ENCODE measurements around the gene PFAS. TPM values are rescaled to one million over a fixed set of nuclear protein-coding genes. Genes with fewer than 3 reads are reported as not detected.

Gene PFAS
- total RNA-seq, 1 experiment from 2014 or later = 80.6 TPM

DNA sequence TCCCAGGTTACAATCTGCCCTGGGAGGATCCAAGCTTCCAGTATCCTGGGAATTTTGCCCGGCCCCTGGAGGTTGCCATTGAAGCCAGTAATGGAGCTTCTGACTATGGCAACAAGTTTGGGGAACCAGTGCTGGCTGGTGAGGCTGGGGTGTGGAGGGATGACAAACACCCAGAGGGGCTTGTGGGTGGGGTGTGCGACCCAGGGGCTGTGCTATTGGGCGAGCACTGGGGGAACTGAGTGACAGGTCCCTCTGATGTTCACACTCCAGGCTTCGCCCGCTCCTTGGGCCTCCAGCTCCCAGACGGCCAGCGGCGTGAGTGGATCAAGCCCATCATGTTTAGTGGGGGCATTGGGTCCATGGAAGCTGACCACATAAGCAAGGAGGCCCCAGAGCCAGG is 8.7 kb downstream of the PFAS start:
- Histone ChIP-seq H3K4me3 (replicated peaks in 1 of 2; ENCODE audit: low read depth in 1 of 2, low read length in 2 of 2) (no peak overlapping the region), H3K79me2 (ENCODE audit: insufficient read depth, low read length) (peaks cover 28% of the 10 kb centered on the region), H3K4me1 (ENCODE audit: control insufficient read depth in 1 of 2, insufficient read depth in 2 of 2, low read length in 2 of 2) (no peaks in the 10 kb centered on the region), H3K4me2 (ENCODE audit: low read length) (no peak overlapping the region), H3K9me3 (ENCODE audit: control insufficient read depth in 1 of 2, insufficient read depth in 1 of 2, low read depth in 1 of 2, low read length in 2 of 2) (no peaks in the 10 kb centered on the region), H3K27me3 (ENCODE audit: insufficient read depth, low read length) (no peaks in the 10 kb centered on the region), H2AFZ (ENCODE audit: low read depth, low read length, poor library complexity, severe bottlenecking) (no peak overlapping the region), H3K27ac (ENCODE audit: low read depth, low read length) (no peak overlapping the region), H3K9ac (ENCODE audit: low read length) (no peak overlapping the region), H3K36me3 (ENCODE audit: control insufficient read depth in 1 of 2, insufficient read depth in 2 of 2, low read length in 2 of 2) (peaks cover 40 to 56% of the 10 kb centered on the region in 2 experiments; a peak in 3 of 4 replicates), H4K20me1 (ENCODE audit: insufficient read depth) (peaks cover 3% of the 10 kb centered on the region; the same call in 1 of the 2 replicates), H3K9me2 (ENCODE audit: insufficient read depth) (no peaks in the 10 kb centered on the region)
- BruUV-seq (replicated peaks) = no TSS peak
- TF ChIP-seq CEBPB (IDR thresholded peaks at IDR 0.05; ENCODE audit: low read depth) (no peak), SP1 (IDR thresholded peaks at IDR 0.05; ENCODE audit: low read depth) (no peak), POLR2AphosphoS5 (IDR thresholded peaks at IDR 0.05; ENCODE audit: low read depth, low read length) (no peak), EZH2 (IDR thresholded peaks at IDR 0.05) (no peak), JUND (IDR thresholded peaks at IDR 0.05) (no peak), CBX3 (IDR thresholded peaks at IDR 0.05; ENCODE audit: low read depth) (no peak), YY1 (IDR thresholded peaks at IDR 0.05; ENCODE audit: extremely low read depth, insufficient replicate concordance, low read depth, low read length) (no peak), ZFX (IDR thresholded peaks at IDR 0.05) (no peak), ELF1 (IDR thresholded peaks at IDR 0.05; ENCODE audit: borderline replicate concordance, low read depth) (no peak), EGR1 (IDR thresholded peaks at IDR 0.05; ENCODE audit: low read depth) (no peak), FOSL1 (IDR thresholded peaks at IDR 0.05; ENCODE audit: low read depth) (no peak), SIN3A (IDR thresholded peaks at IDR 0.05; ENCODE audit: low read depth) (no peak), TCF7L2 (IDR thresholded peaks at IDR 0.05; ENCODE audit: borderline replicate concordance, extremely low read depth, insufficient read depth, insufficient read length) (no peak), SRF (IDR thresholded peaks at IDR 0.05; ENCODE audit: low read depth) (no peak), RAD21 (IDR thresholded peaks at IDR 0.05; ENCODE audit: low read depth) (no peak)
- TF ChIP-seq, protein P1, sequence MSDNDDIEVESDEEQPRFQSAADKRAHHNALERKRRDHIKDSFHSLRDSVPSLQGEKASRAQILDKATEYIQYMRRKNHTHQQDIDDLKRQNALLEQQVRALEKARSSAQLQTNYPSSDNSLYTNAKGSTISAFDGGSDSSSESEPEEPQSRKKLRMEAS (IDR thresholded peaks at IDR 0.05) = no peak
- TF ChIP-seq, protein P2, sequence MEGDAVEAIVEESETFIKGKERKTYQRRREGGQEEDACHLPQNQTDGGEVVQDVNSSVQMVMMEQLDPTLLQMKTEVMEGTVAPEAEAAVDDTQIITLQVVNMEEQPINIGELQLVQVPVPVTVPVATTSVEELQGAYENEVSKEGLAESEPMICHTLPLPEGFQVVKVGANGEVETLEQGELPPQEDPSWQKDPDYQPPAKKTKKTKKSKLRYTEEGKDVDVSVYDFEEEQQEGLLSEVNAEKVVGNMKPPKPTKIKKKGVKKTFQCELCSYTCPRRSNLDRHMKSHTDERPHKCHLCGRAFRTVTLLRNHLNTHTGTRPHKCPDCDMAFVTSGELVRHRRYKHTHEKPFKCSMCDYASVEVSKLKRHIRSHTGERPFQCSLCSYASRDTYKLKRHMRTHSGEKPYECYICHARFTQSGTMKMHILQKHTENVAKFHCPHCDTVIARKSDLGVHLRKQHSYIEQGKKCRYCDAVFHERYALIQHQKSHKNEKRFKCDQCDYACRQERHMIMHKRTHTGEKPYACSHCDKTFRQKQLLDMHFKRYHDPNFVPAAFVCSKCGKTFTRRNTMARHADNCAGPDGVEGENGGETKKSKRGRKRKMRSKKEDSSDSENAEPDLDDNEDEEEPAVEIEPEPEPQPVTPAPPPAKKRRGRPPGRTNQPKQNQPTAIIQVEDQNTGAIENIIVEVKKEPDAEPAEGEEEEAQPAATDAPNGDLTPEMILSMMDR (IDR thresholded peaks at IDR 0.05 in 2 of 3, conservative IDR thresholded peaks at IDR 0.05 in 1 of 3; ENCODE audit: borderline replicate concordance in 1 of 3, insufficient read depth in 1 of 3, low read depth in 2 of 3, low read length in 2 of 3) = no peak
- TF ChIP-seq, protein P3, sequence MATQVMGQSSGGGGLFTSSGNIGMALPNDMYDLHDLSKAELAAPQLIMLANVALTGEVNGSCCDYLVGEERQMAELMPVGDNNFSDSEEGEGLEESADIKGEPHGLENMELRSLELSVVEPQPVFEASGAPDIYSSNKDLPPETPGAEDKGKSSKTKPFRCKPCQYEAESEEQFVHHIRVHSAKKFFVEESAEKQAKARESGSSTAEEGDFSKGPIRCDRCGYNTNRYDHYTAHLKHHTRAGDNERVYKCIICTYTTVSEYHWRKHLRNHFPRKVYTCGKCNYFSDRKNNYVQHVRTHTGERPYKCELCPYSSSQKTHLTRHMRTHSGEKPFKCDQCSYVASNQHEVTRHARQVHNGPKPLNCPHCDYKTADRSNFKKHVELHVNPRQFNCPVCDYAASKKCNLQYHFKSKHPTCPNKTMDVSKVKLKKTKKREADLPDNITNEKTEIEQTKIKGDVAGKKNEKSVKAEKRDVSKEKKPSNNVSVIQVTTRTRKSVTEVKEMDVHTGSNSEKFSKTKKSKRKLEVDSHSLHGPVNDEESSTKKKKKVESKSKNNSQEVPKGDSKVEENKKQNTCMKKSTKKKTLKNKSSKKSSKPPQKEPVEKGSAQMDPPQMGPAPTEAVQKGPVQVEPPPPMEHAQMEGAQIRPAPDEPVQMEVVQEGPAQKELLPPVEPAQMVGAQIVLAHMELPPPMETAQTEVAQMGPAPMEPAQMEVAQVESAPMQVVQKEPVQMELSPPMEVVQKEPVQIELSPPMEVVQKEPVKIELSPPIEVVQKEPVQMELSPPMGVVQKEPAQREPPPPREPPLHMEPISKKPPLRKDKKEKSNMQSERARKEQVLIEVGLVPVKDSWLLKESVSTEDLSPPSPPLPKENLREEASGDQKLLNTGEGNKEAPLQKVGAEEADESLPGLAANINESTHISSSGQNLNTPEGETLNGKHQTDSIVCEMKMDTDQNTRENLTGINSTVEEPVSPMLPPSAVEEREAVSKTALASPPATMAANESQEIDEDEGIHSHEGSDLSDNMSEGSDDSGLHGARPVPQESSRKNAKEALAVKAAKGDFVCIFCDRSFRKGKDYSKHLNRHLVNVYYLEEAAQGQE (IDR thresholded peaks at IDR 0.05; ENCODE audit: low read depth) = no peak
- TF ChIP-seq, protein P4, sequence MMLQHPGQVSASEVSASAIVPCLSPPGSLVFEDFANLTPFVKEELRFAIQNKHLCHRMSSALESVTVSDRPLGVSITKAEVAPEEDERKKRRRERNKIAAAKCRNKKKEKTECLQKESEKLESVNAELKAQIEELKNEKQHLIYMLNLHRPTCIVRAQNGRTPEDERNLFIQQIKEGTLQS (IDR thresholded peaks at IDR 0.05) = no peak
- TF ChIP-seq, protein P5, sequence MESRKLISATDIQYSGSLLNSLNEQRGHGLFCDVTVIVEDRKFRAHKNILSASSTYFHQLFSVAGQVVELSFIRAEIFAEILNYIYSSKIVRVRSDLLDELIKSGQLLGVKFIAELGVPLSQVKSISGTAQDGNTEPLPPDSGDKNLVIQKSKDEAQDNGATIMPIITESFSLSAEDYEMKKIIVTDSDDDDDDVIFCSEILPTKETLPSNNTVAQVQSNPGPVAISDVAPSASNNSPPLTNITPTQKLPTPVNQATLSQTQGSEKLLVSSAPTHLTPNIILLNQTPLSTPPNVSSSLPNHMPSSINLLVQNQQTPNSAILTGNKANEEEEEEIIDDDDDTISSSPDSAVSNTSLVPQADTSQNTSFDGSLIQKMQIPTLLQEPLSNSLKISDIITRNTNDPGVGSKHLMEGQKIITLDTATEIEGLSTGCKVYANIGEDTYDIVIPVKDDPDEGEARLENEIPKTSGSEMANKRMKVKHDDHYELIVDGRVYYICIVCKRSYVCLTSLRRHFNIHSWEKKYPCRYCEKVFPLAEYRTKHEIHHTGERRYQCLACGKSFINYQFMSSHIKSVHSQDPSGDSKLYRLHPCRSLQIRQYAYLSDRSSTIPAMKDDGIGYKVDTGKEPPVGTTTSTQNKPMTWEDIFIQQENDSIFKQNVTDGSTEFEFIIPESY (IDR thresholded peaks at IDR 0.05; ENCODE audit: extremely low read depth, insufficient replicate concordance, low read length) = no peak
- no peak for ATAC-seq
- ChIA-PET POLR2A (no interaction called here), RAD21 (ENCODE audit: low non-redundant PET in 1 of 2, low total read pairs in 2 of 2, uncharacterized antibody in 2 of 2, unreplicated experiment in 2 of 2) (no interaction called here), CTCF (no interaction called here)
- intact Hi-C loops (cut with micrococcal nuclease) = no loop called here
- no peak for DNase-seq (ENCODE audit: low read depth, low spot score)

Measured in HCT116 (cell line).